Astrocyte of the spinal cord (primary cell): ENCODE measurements around the gene THRB.

ENCODE experiments used
- DNase-seq: peaks from one replicate; pipeline ENCODE4 v3.0.0; 2011; ENCODE audit warnings: low read depth, low spot score
- H3K4me3 ChIP-seq: 2 replicates; pipeline ENCODE4 v1.5.1; 2011; ENCODE audit warnings: low read depth, mild to moderate bottlenecking, low read length, moderate library complexity
- in situ Hi-C: cut with HindIII; loops from 2 replicates; pipeline ENCODE4 v1.10.0; 2017; ENCODE audit warnings: low sequenced_read_pairs
- TF ChIP-seq, protein P1 (sequence below): IDR thresholded peaks from 2 replicates; pipeline ENCODE4 v1.5.1; 2012; ENCODE audit warnings: low read depth, mild to moderate bottlenecking, low read length, inconsistent platforms

THRB gene

GRCh38 chr3:24226397-24226796, 268.3 kb downstream of the THRB start:
- TF ChIP-seq, protein P1, sequence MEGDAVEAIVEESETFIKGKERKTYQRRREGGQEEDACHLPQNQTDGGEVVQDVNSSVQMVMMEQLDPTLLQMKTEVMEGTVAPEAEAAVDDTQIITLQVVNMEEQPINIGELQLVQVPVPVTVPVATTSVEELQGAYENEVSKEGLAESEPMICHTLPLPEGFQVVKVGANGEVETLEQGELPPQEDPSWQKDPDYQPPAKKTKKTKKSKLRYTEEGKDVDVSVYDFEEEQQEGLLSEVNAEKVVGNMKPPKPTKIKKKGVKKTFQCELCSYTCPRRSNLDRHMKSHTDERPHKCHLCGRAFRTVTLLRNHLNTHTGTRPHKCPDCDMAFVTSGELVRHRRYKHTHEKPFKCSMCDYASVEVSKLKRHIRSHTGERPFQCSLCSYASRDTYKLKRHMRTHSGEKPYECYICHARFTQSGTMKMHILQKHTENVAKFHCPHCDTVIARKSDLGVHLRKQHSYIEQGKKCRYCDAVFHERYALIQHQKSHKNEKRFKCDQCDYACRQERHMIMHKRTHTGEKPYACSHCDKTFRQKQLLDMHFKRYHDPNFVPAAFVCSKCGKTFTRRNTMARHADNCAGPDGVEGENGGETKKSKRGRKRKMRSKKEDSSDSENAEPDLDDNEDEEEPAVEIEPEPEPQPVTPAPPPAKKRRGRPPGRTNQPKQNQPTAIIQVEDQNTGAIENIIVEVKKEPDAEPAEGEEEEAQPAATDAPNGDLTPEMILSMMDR: no peak
- DNase-seq: no peak
- no peak overlapping the region for H3K4me3 ChIP-seq
- in situ Hi-C loops: no loop called here

DNA sequence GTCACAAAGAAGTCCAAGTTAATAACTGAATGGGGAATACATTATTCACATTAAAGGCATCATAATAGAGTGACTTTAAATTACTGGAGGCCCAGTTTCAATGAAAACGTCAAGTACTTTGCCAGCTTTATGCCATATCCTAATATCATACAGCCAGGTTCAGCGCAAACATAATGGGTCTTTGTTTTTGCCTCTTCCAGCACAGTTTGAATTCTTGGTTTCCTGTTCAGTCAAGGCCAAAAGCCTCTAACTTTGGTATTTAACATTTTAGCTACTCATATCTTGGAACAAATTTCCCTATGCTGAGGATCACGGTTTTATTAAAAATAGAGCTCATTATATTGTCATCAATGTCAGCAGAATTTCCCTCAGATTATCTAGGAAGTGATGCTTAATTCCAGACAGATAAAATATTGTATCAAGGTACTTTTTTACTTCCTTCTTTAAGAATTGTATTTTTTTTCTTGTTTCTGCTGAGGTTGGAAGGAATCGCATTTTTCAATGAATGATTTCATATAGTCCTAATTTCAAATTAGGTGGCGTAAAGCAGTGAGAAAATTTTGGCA, 269.2 kb downstream of the THRB start:
- H3K4me3 ChIP-seq: no peak overlapping the region
- in situ Hi-C loops: no loop called here
- DNase-seq: no peak
- TF ChIP-seq, protein P1: no peak

DNA sequence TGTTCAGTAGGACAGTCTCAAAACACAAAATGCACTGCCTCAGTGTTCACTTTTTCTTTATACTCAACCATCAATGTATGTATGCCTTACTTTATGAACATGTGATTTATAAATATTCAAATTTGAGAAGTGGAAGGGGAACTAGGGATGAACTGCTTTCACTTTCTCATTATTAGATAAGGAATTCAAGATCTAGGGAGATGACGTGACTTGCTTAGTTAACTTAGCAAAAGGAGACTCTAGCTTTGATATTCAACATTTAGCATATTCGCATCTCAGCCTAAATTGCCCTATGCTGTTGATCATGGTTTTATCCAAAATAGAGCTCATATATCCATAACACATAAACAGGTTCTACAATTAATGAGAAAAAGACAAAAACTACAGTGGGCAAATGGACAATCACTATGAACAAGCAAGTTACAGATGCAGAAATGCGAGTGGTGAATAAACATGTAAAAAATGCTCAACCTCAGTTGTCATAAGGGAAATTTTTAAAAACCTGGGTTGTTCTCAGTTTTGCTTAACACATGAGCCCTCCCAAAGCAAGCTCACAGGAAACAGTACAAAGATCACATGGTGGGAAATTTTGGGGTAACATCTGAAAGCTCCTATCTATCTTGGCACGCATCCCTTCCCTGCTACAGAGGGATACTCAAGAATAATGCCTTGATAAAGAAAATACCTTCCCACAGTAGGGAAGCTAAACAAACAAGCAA, 269.8 kb downstream of the THRB start:
- TF ChIP-seq, protein P1: no peak
- in situ Hi-C loops: no loop called here
- no peak for DNase-seq

GRCh38 chr3:24222165-24222805, 272.4 kb downstream of the THRB start:
- in situ Hi-C loops: no loop called here
- no peak overlapping the region for H3K4me3 ChIP-seq
- TF ChIP-seq, protein P1: no peak
- no peak for DNase-seq

More for the DNA sequence above, 269.8 kb downstream of the THRB start:
- H3K4me3 ChIP-seq: no peak overlapping the region

GRCh38 chr3:24220859-24221657, 273.6 kb downstream of the THRB start:
- no peak overlapping the region for H3K4me3 ChIP-seq
- TF ChIP-seq, protein P1: no peak
- in situ Hi-C loops: no loop called here
- peak; percentile 94 for DNase-seq

GRCh38 chr3:24215502-24215901, 279.1 kb downstream of the THRB start:
- in situ Hi-C loops: no loop called here
- no peak for DNase-seq
- no peak overlapping the region for H3K4me3 ChIP-seq
- TF ChIP-seq, protein P1: no peak
